Neural cell (in vitro differentiated cells): ENCODE data around the gene TENM3.

Source experiments
- CTCF ChIP-seq: fragments of 450-650 bp; IDR thresholded peaks from 2 replicates; pipeline ENCODE4 v1.5.1; 2014; ENCODE audit warnings: antibody characterized with exemption, mild to moderate bottlenecking, moderate library complexity; ENCODE audit not compliant: poor library complexity, severe bottlenecking
- EZH2 ChIP-seq: fragments of 200-600, 300-800 bp; shearing (Covaris generic), sonication (generic); IDR thresholded peaks from 2 replicates; pipeline ENCODE4 v1.6.1; 2014; ENCODE audit warnings: antibody characterized with exemption, low read length, borderline replicate concordance, mild to moderate bottlenecking; ENCODE audit not compliant: insufficient read depth, poor library complexity, severe bottlenecking
- MXI1 ChIP-seq: fragments of 450-650 bp; conservative IDR thresholded peaks from 2 replicates; pipeline ENCODE4 v1.6.1; 2014; ENCODE audit warnings: antibody characterized with exemption, mild to moderate bottlenecking; ENCODE audit not compliant: poor library complexity, severe bottlenecking
- POLR2AphosphoS5 ChIP-seq: IDR thresholded peaks from 2 replicates; pipeline ENCODE4 v1.6.1; 2012

GRCh38 chr4:182629096-182629495 is 385.9 kb downstream of the TENM3 start:
- TF ChIP-seq CTCF (no peak), EZH2 (no peak), POLR2AphosphoS5 (no peak), MXI1 (no peak)
